WTC11 (cell line): ENCODE results near the gene IQCE. TPM values are rescaled to one million over a fixed set of nuclear protein-coding genes. Genes with fewer than 3 reads are reported as not detected.
A peak's percentile ranks its signal among the peaks of the same experiment; 100 is the strongest.

ENCODE experiments used
- ATAC-seq: fragments of 200-7000 bp; cut with Tn5 transposase; 2 replicates; pipeline ENCODE4 v1.10.0; 2021; ENCODE audit warnings: mild to moderate bottlenecking, moderate library complexity
- CTCF ChIA-PET: fragments of 300-600 bp; sonication (Branson Sonifier 250); formaldehyde crosslinking; loops from one replicate; lab custom pipeline; 2021; ENCODE audit warnings: antibody characterized with exemption; lab: Charles Lee
- POLR2A ChIA-PET: fragments of 350-600 bp; sonication (Branson Sonifier 250); formaldehyde crosslinking; loops from one replicate; lab custom pipeline; 2021; ENCODE audit warnings: antibody characterized with exemption; lab: Charles Lee
- DNase-seq: peaks from one replicate; pipeline ENCODE4 v3.0.0; 2021; ENCODE audit warnings: low spot score
- H3K27ac Mint-ChIP-seq: 2 replicates; pipeline ENCODE4 v1.8.0; 2021; ENCODE audit warnings: mixed read lengths
- H3K27me3 Mint-ChIP-seq: 2 replicates; pipeline ENCODE4 v1.8.0; 2021; ENCODE audit warnings: low read depth, mild to moderate bottlenecking, moderate library complexity, mixed read lengths
- H3K36me3 Mint-ChIP-seq: 2 replicates; pipeline ENCODE4 v1.8.0; 2021; ENCODE audit warnings: mixed read lengths
- H3K4me1 Mint-ChIP-seq: 2 replicates; pipeline ENCODE4 v1.8.0; 2022; ENCODE audit warnings: mixed read lengths
- H3K4me3 Mint-ChIP-seq: 2 replicates; pipeline ENCODE4 v1.8.0; 2021; ENCODE audit warnings: mild to moderate bottlenecking, moderate library complexity, mixed read lengths
- H3K9me3 Mint-ChIP-seq: 2 replicates; pipeline ENCODE4 v1.8.0; 2021; ENCODE audit warnings: mixed read lengths
- AFF4 ChIP-seq: sonication (generic); formaldehyde crosslinking; IDR thresholded peaks from 2 replicates; pipeline ENCODE4 v1.8.1; 2023; ENCODE audit warnings: mild to moderate bottlenecking, missing genetic modification reagents, borderline replicate concordance
- ATF1 ChIP-seq: sonication (generic); formaldehyde crosslinking; IDR thresholded peaks from 2 replicates; pipeline ENCODE4 v1.8.1; 2023; ENCODE audit warnings: mild to moderate bottlenecking, moderate library complexity, missing genetic modification reagents
- CREM ChIP-seq: sonication (generic); formaldehyde crosslinking; IDR thresholded peaks from 2 replicates; pipeline ENCODE4 v1.8.1; 2022; ENCODE audit warnings: mild to moderate bottlenecking, missing genetic modification reagents, moderate library complexity
- E2F5 ChIP-seq: sonication (generic); formaldehyde crosslinking; IDR thresholded peaks from 2 replicates; pipeline ENCODE4 v1.8.1; 2022; ENCODE audit warnings: mild to moderate bottlenecking, moderate library complexity, missing genetic modification reagents
- IRF1 ChIP-seq: sonication (generic); formaldehyde crosslinking; IDR thresholded peaks from 2 replicates; pipeline ENCODE4 v1.8.0; 2023; ENCODE audit warnings: missing genetic modification reagents
- NFE2L1 ChIP-seq: sonication (generic); formaldehyde crosslinking; IDR thresholded peaks from 2 replicates; pipeline ENCODE4 v1.8.1; 2023; ENCODE audit warnings: missing genetic modification reagents
- NR1H2 ChIP-seq: sonication (generic); formaldehyde crosslinking; IDR thresholded peaks from 2 replicates; pipeline ENCODE4 v1.9.0; 2021; ENCODE audit warnings: mild to moderate bottlenecking, moderate library complexity, missing genetic modification reagents
- NR3C1 ChIP-seq: sonication (generic); formaldehyde crosslinking; conservative IDR thresholded peaks from 2 replicates; pipeline ENCODE4 v1.8.1; 2023; ENCODE audit warnings: low read depth, mild to moderate bottlenecking, missing genetic modification reagents
- TEAD1 ChIP-seq: sonication (generic); formaldehyde crosslinking; IDR thresholded peaks from 2 replicates; pipeline ENCODE4 v1.8.0; 2022; ENCODE audit warnings: mild to moderate bottlenecking, missing genetic modification reagents
- ZNF416 ChIP-seq: fragments of 250-450 bp; sonication (Bioruptor Pico); IDR thresholded peaks from 2 replicates; pipeline ENCODE4 v1.9.0; 2021; ENCODE audit warnings: mild to moderate bottlenecking, inconsistent platforms
- ZNF671 ChIP-seq: fragments of 250-450 bp; sonication (Bioruptor Pico); IDR thresholded peaks from 2 replicates; pipeline ENCODE4 v1.8.0; 2021; ENCODE audit warnings: mild to moderate bottlenecking
- ZSCAN18 ChIP-seq: fragments of 250-450 bp; sonication (Bioruptor Pico); IDR thresholded peaks from 2 replicates; pipeline ENCODE4 v2.1.2; 2022; ENCODE audit warnings: mild to moderate bottlenecking, moderate library complexity
- total RNA-seq: library from RNA; stranded (reverse); gene quantifications from 3 replicates; pipeline ENCODE4 v1.2.3, GENCODE V29; 2021
- TF ChIP-seq, protein P1 (sequence below): sonication (generic); formaldehyde crosslinking; IDR thresholded peaks from 2 replicates; pipeline ENCODE4 v1.8.1; 2023; ENCODE audit warnings: mild to moderate bottlenecking, missing genetic modification reagents, moderate library complexity
- TF ChIP-seq, protein P2 (sequence below): sonication (generic); formaldehyde crosslinking; IDR thresholded peaks from 2 replicates; pipeline ENCODE4 v1.8.1; 2023; ENCODE audit warnings: mild to moderate bottlenecking, moderate library complexity, missing genetic modification reagents
- TF ChIP-seq, protein P3 (sequence below): fragments of 250-450 bp; sonication (Bioruptor Pico); IDR thresholded peaks from 2 replicates; pipeline ENCODE4 v1.8.0; 2021; ENCODE audit warnings: mild to moderate bottlenecking
- TF ChIP-seq, protein P4 (sequence below): sonication (generic); formaldehyde crosslinking; IDR thresholded peaks from 2 replicates; pipeline ENCODE4 v1.8.1; 2023; ENCODE audit warnings: mild to moderate bottlenecking, missing genetic modification reagents

The IQCE gene
- total RNA-seq, 1 experiment from 2014 or later = 4.4 TPM

DNA sequence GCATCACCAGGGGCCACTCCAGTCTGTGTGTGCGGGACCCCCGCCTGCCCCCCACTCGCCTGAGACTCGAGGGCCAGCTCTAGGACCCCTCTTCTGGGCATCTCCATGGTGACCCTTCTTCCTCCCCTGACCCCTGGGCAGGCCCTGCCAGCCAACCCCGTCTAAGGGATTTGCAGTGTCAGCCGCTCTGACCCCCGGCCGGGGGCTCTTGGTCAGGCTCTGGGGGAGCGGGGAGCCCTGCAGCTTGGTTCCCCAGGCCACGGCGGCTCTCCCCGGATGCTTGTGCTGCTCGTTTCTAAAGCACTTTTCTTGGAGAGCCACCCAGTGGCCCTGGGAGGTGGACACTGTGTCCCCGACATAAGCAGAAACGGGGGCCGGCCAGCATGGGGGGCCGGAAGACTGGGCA, 78.3 kb downstream of the IQCE start:
- no peak for DNase-seq
- TF ChIP-seq, protein P1, sequence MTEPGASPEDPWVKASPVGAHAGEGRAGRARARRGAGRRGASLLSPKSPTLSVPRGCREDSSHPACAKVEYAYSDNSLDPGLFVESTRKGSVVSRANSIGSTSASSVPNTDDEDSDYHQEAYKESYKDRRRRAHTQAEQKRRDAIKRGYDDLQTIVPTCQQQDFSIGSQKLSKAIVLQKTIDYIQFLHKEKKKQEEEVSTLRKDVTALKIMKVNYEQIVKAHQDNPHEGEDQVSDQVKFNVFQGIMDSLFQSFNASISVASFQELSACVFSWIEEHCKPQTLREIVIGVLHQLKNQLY = no peak
- H3K9me3 Mint-ChIP-seq = no peaks in the 10 kb centered on the region
- peak overlapping the region; percentile 27; the same call in 1 of the 2 replicates for H3K27ac Mint-ChIP-seq
- no peaks in the 10 kb centered on the region for H3K36me3 Mint-ChIP-seq
- H3K4me1 Mint-ChIP-seq = peaks cover 26% of the 10 kb centered on the region
- H3K4me3 Mint-ChIP-seq = no peak overlapping the region
- no peaks in the 10 kb centered on the region for H3K27me3 Mint-ChIP-seq
- ChIA-PET CTCF (interaction anchor here (0.9 to 1.4 kb wide), 2 partner anchors 29 to 36 kb away, joined by 3 to 4 read pairs; no protein-coding TSS in a partner anchor), POLR2A (interaction anchor here (0.6 kb wide), 1 partner anchor 87 kb away, joined by 5 read pairs; no protein-coding TSS in a partner anchor)
- ATAC-seq = no peak

GRCh38 chr7:2637505-2638223, 78.9 kb downstream of the IQCE start:
- DNase-seq (no peak), ATAC-seq (no peak)
- no peaks in the 10 kb centered on the region for H3K36me3 Mint-ChIP-seq
- H3K4me3 Mint-ChIP-seq = no peak overlapping the region
- H3K27me3 Mint-ChIP-seq = no peaks in the 10 kb centered on the region
- peak overlapping the region; percentile 27 for H3K27ac Mint-ChIP-seq
- CTCF ChIA-PET = interaction anchor here (1.0 to 1.4 kb wide), 3 partner anchors 15 to 29 kb away, joined by 3 to 4 read pairs (median 3); no protein-coding TSS in a partner anchor
- POLR2A ChIA-PET = no interaction called here
- H3K4me1 Mint-ChIP-seq = peaks cover 26% of the 10 kb centered on the region
- no peaks in the 10 kb centered on the region for H3K9me3 Mint-ChIP-seq
- TF ChIP-seq NR1H2 (CRISPR knock-in tag) (no peak), E2F5 (CRISPR knock-in tag) (no peak), ATF1 (no peak), NR3C1 (CRISPR knock-in tag) (no peak), CREM (CRISPR knock-in tag) (no peak), ZSCAN18 (no peak), TEAD1 (CRISPR knock-in tag) (no peak), IRF1 (no peak), AFF4 (CRISPR knock-in tag) (no peak), NFE2L1 (CRISPR knock-in tag) (no peak), ZNF671 (CRISPR knock-in tag) (no peak), ZNF416 (CRISPR knock-in tag) (no peak)
- TF ChIP-seq, protein P2, sequence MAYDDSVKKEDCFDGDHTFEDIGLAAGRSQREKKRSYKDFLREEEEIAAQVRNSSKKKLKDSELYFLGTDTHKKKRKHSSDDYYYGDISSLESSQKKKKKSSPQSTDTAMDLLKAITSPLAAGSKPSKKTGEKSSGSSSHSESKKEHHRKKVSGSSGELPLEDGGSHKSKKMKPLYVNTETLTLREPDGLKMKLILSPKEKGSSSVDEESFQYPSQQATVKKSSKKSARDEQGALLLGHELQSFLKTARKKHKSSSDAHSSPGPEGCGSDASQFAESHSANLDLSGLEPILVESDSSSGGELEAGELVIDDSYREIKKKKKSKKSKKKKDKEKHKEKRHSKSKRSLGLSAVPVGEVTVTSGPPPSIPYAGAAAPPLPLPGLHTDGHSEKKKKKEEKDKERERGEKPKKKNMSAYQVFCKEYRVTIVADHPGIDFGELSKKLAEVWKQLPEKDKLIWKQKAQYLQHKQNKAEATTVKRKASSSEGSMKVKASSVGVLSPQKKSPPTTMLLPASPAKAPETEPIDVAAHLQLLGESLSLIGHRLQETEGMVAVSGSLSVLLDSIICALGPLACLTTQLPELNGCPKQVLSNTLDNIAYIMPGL = no peak
- TF ChIP-seq, protein P3, sequence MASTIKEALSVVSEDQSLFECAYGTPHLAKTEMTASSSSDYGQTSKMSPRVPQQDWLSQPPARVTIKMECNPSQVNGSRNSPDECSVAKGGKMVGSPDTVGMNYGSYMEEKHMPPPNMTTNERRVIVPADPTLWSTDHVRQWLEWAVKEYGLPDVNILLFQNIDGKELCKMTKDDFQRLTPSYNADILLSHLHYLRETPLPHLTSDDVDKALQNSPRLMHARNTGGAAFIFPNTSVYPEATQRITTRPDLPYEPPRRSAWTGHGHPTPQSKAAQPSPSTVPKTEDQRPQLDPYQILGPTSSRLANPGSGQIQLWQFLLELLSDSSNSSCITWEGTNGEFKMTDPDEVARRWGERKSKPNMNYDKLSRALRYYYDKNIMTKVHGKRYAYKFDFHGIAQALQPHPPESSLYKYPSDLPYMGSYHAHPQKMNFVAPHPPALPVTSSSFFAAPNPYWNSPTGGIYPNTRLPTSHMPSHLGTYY (CRISPR knock-in tag) = no peak
- TF ChIP-seq, protein P4, sequence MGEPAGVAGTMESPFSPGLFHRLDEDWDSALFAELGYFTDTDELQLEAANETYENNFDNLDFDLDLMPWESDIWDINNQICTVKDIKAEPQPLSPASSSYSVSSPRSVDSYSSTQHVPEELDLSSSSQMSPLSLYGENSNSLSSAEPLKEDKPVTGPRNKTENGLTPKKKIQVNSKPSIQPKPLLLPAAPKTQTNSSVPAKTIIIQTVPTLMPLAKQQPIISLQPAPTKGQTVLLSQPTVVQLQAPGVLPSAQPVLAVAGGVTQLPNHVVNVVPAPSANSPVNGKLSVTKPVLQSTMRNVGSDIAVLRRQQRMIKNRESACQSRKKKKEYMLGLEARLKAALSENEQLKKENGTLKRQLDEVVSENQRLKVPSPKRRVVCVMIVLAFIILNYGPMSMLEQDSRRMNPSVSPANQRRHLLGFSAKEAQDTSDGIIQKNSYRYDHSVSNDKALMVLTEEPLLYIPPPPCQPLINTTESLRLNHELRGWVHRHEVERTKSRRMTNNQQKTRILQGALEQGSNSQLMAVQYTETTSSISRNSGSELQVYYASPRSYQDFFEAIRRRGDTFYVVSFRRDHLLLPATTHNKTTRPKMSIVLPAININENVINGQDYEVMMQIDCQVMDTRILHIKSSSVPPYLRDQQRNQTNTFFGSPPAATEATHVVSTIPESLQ = no peak
